DMS114 treated with DMSO at 0.1 percent for 48 hours (cell line): ENCODE measurements around the gene GLT8D2.

ENCODE experiments used
- DNase-seq: peaks from one replicate; lab custom pipeline; 2025; ENCODE audit not compliant: unreplicated experiment; lab: John Stamatoyannopoulos, UW

Gene GLT8D2

DNA sequence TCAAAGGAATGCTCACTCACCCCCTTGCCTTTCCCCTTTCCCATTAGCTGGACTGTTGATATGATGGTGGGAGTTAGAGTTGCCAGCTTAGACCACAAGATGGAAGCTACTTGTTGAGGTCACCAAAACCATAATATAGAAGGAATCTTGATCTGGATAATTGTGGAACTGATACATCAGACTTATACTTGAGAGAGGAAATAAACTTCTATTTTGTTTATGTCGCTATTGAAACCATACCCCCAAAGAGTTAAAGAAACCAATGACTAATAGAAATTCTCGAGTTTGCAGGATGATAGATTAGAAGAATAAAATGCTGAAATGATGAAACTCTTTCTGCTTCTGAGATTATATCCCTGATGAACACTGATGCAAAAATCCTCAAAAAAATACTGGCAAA, 46.4 kb downstream of the GLT8D2 start:
- no peak for DNase-seq

DNA sequence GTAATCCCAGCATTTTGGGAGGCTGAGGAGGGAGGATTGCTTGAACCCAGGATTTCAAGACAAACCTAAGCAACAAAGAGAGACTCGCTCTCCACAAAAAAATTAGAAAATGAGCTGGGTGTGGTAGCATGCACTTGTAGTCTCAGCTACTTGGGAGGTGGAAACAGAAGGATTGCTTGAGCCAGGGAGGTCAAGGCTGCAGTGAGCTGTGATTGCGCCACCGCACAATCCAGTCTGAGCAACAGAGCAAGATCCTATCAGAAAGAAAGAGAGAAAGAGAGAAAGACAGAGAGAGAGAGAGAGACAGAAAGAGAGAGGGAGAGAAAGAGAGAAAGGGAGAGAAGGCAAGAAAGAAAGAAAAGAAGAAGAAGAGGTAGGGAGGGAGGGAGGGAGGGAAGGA, 47.3 kb downstream of the GLT8D2 start:
- no peak for DNase-seq

DNA sequence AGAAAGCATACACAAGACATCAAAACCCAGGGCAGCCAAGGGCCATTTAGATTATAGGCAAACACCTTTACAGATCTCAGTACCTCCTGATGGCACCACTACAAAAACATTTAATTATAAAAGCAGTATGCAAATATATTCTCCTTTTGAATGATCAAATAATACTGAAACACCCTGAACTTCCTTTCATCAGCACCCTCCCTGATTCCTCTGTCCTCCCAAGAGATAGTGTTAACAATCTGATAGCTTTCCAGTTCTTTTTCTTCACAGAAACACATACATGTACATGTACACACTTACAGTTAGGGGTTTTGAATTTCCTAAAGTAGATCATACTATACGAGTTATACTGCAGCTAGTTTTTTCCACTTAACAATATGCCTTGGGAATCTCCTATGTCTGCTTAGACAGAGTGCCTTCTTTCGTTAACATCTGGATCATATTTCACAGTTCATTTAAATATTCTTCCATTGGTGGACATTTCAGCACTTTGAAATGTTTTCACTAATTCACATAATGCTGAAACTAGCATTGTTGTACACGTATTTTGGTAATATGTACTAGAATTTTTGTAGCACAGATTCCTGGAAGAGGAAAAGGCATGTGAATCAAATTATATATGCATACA, 49.1 kb downstream of the GLT8D2 start:
- no peak for DNase-seq

DNA sequence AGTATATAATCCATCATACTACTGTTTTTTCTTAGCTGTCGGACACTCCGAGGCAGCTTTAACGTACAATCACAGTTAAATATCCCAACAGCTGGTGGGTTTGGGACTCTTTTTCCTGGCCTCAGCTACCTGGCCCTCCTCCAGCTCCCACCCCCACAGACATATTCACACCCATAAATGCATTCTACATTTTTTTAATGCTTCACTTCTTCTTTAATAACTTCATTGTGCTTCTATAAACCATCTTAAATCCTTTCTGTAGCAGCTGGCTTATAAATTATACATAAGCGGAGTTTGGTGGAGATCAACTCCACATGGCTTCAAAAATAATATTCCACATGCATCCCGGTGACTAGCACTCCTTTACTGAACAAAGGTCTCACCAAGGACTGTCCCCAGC, 51.0 kb downstream of the GLT8D2 start:
- DNase-seq, result no peak

DNA sequence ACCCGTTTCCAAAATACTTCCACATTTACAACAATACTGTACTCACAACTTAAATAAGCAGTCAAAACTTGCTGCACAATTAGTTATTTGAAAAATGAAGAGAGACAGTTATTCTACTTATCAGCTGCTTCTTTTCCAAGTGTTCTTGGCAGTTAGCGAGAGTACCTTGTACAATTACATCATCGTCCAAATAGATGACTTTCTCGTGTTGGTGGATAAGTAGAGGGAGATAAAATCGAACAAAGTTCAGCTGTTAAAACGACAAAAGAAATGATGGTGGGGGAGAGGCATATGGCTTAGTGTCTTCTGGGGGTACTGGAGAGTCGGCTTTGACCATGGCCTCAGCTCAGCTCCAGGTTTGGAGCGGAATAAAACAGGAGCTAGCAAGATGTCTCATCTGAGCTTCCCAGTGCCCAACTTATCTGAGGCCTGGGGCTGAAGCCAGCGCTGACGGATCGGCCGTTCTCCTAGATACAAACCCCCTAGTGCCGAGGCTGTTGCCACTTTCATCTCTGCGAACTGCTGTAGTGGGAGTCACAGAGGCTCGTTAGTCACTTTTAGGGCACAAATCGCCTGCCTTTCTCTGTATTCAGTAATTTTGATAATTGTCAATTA, 52.6 kb downstream of the GLT8D2 start:
- DNase-seq, result no peak

DNA sequence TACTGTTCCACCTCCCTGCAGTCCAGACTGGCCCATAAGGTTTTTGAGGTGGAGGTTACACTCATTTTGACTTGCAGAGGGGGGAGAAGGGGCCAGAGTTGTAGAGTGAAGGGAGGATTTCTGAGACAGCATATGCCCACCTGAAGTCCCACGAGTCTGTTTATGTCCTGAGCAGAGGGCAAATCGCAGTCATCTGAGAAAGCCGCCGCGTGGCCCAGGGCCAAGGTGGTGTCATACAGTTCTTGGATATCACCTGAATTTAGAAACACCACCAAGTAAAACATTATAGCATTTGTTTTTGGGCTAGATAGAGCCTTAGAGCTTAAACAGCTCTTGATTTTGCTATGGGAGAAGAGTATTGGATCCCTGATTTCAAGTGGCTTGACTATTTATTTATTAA, 53.4 kb downstream of the GLT8D2 start:
- DNase-seq, result no peak

DNA sequence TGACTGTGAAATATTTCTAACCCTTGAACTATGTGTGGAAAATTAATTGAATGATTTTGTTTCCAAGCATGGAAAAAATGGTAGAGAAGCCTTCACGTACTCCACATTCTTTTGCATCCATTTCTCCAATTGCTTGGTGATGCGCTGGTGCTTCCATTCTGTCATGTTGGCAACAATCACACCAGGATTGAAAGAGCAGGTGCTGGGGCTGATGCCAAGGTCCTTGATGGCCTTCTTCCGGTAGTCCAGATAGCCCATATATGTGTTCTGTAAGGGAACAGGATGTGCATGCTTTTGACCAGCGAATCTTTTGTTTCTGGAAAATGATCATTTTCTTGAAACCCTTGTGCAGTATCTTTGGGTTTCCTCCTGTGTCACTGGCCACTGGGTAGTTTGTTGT, 55.8 kb downstream of the GLT8D2 start:
- DNase-seq, result no peak

DNA sequence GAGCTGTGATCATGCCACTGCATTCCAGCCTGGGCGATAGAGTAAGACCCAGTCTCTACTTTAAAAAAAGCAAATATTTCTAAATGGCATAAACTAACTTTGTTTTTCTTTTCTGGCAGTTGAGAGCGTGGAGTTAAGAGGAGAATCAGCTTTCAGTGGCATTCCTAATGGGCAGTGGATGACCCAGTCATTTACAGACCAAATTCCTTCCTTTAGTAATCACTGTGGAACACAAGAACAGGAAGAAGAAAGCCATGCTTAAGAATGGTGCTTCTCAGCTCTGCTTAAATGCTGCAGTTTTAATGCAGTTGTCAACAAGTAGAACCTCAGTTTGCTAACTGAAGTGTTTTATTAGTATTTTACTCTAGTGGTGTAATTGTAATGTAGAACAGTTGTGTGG, 63.2 kb downstream of the GLT8D2 start:
- DNase-seq, result no peak

DNA sequence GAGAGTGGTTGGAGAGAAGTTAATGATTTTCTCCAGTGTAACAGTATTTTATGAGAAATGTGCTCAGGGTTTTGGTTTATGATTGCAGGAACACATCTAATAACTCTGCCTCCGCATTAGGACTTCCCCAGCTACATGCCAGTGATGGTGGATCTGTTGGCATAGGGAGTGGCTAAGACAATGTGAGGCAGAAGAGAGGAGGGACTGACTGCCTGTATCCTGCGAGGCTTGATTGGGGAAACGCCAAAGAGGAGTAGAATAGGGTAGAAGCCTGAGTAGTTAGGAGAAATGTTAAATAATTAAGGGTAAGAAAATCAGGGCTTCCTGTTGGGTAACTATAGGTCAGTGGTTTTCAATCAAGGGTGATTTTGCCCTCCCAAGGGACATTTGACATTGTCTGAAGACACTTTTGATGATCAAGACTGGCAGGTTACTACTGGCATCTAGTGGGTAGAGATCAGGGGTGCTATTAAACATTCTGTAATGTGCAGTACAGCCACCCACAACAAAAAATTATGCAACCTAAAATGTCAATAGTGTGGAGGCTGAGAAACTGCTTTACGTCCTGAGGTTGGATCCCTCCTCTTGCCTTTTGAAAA, 71.5 kb downstream of the GLT8D2 start:
- DNase-seq, result no peak

DNA sequence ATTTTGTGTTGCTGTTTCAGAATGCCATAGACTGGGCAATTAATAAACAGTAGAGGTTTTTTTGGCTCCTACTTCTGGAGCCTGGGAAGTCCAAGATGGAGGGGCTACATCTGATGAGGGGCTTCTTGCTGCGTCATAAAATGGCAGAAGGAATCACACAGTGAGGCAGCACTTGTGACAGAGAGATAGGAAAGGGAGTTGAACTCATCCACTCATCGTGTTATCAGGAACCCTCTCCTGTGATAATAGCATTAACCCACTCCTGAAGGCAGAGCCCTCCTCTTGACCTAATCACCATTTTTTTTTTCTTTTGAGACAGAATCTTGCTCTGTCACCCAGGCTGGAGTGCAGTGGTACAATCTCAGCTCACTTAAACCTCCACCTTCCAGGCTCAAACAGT, 74.6 kb downstream of the GLT8D2 start:
- DNase-seq, result no peak

DNA sequence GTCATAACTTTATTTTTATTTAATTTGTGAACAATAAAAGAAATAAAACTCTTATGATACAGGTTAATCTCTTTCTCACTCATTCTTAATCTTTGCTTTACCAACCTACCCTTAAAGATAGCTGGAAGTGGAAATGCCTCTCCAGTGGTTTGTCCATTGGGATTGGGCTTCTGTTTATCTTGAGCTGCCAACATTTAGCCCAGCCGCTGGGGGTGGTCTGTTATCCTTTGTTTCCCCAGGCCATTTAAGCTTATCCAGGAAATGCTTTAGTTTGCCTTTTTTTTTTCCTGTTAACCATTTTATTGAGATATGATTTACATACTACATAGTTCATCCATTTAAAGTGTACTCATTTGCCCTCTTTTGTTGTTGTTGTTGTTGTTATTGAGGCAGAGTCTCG, 76.1 kb downstream of the GLT8D2 start:
- DNase-seq, result no peak

DNA sequence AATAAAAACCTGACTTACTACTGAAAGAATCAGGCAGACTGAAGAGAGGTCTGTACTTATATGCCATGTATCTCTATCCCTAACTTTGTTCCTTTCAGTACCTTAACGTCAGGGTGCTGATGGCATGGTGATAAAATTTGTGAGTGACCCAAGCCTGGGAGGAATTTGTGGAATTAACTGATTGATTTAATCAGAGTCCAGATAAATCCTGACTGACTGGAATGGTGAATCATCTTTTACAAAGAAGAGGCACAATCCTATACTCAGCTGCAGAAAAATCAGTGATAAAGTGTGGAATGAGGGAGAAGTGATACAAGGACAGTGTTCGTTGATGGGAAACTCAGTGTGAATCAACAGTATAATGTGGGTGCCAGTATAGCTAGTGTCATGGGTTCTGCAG, 80.6 kb downstream of the GLT8D2 start:
- no peak for DNase-seq

DNA sequence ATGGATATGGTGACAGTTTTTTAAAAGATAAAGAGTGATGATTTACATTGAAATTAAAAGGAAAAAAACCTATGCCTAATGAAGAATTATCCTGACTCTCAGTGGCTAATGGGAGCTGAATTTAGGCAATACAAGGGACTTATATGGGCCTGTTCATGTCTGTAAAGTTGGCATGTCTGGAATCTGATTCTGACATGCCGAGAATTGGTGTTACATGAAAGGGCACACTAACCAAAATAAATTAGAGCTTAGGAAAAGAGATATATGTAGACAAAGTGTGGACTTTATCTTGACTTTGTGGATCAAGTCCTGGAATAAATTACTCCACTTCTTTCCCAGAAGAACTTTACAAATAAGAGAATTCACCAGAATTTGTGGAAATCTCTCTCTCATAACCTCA, 83.3 kb downstream of the GLT8D2 start:
- no peak for DNase-seq

DNA sequence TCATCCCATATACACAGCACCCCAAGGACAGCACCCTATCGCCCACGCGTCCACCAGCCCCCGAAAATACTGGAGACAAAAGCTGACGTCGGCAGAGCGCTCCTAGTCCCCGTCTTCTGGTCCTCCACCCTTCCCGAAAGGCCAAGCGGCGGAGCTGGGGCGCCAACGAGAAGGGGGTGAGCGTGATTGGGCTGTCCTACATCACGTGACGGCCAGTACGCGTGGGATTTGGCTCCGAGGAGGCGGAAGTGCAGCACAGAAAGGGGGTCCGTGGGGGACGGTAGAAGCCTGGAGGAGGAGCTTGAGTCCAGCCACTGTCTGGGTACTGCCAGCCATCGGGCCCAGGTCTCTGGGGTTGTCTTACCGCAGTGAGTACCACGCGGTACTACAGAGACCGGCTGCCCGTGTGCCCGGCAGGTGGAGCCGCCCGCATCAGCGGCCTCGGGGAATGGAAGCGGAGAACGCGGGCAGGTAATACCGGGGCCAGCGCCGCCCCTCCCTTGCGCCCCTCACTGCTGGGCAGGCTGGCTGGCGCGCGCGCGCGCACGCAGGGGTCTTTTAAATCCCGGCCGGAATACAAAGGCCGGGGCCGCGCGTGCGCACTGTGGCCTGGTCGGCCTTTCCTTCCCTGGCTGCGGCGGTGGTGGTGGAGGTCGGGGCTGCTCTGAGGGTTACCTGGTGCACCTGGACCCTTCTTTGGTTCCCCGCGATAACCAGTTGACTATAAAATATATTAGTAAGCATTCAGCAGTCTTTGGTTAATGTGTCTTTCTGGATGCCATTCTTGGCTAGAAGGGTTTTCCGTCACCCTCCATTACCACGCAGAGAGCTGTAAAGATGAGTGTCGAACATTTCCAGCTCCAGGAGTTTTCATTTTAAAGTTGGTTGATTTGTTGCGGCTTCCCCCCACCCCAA, 84.1 kb downstream of the GLT8D2 start, which contains the start of gene TDG:
TDG (plus strand) TSS at position 283 of the 915 bp plus-strand sequence; CDS start at position 449, 166 bp downstream.
- DNase-seq, result peak; percentile 98

DNA sequence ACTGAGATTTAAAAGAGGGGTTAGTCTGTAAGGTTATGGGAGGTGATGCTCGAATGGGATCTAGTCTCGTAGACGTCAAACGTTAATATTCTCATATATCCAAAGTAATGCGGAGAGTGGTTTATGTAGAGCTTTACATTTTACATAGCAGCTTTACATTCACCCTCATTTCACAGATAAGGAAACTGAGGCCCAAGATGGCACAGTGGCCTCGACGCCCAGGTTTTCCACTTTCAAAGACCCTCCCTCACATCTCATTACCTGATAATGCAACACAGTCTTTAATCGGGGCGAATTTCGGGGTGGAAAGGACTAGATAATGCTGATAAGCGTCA, 84.8 kb downstream of the GLT8D2 start:
- no peak for DNase-seq

DNA sequence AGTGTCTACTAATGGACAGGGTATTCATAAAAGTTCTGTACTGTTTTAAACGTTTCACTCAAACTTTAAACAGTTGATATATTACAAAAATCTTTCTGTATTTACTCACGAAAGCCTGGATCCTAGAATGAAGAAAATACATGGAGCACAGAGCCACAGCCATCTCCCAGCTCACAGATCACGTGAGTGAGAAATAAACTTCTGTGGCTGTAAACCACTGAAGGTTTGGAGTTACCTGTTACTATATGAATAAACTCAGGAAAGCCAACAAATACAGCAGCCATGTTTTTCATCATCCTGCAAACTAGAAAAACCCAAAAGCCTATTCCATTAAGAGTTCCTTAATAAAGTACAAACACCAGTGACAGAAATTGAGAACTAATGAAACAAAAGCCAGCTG, 85.2 kb downstream of the GLT8D2 start:
- DNase-seq, result no peak

DNA sequence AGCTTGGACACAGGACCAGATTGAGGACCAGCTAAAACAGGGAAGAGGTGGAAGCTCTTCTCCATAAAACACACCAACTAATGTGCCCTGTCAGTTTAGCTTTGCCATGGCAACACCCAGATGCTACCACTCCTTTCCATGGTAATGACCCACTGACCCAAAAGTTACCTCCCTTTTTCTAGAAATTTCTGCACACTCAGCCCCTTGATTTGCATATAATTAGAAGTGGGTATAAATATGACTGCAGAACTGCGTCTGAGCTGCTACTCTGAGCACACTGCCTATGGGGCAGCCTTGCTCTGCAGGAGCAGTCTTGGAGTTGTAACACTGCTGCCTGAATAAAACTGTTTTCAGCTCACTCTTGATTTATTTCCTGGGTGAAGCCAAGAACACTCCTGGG, 87.5 kb downstream of the GLT8D2 start:
- DNase-seq, result no peak

DNA sequence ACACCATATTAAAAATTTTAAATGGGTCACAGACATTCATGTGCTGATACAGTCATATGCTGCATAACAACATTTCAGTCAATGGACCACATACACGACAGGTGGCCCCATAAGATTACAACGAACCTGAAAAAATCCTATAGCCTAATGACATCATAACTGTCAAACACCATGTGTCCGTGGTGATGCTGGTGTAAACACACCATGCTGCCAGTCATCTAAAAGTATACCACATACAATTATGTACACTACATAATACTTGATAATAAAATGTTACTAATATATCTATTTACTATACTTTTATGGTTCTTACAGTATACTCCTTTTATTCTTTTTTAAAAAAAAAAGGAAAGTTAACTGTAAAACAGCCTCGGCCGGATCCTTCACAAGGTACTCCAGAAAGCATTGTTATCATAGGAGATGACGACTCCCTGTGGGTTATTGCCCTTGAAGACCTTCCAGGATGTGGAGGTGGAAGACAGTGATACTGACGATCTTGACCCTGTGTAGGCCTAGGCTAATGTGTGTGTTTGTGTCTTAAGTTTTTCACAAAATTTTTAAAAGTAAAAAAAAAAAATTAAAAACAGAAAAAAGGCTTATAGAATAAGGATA, 89.3 kb downstream of the GLT8D2 start:
- no peak for DNase-seq

DNA sequence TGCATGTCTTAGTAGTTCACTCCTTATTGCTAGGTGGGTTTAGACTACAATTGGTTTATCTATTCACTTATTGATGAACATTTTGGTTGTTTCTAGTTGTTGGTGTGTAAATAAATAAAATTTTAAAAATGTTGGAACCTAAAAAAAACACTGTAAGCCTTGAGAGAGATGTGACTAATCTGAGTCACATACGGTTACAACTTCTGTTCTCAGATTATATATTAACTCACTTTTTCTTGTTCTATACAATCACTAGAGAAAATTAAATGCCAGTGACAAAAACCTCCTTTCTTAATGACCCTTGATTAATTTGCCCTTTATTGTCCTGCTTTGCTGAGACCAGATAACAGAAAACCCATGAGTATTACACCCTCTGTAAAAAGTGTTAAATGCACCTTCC, 91.4 kb downstream of the GLT8D2 start:
- no peak for DNase-seq

DNA sequence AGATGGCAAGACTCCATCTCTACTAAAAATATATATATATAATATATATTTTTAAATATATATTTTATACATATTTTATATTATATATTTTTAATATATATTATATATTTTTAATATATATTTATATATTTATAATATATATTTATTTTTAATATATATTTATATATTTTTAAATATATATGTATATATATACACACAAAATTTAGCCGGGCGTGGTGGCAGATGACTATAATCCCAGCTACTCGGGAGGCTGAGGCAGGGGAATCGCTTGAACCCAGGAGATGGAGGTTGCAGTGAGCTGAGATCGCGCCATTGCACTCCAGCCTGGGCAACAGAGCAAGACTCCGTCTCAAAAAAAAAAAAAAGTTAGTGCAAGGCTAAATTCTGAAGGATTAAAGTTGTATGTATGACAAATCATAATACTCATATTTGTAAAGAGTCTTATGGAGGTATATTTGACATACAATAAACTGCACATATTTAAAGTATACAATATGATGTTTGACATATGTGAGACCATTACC, 92.1 kb downstream of the GLT8D2 start:
- no peak for DNase-seq

DNA sequence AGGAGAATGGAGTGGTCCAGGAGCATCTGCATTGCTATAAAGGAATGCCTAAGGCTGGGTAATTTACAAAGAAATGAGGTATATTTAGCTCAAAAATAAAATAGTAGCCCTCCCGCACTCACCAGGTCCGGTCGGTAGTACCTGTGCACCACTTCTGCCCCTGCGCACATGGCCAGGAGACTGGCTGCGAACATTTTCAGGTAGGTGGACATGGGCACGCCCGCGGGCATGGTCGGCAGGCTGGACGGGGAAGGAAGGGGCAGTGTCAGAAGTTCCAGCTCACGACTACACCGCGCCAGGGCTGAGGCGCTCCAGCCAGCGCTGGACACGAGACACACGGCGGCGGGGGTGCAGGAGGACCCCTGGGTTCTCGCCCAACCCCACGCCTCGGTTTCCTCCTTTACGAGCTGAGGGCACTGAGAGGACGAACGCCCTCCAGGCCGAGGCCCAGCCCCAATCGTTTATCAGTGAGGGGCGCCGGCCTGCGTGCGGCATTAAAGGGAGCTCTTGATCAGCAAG, 93.4 kb downstream of the GLT8D2 start:
- no peak for DNase-seq
